Raji (cell line): ENCODE results near the gene MOB1A.

Experiments
- POLR2A ChIP-seq: IDR thresholded peaks from 2 replicates; pipeline ENCODE4 v1.6.1; 2011; ENCODE audit warnings: low read depth, low read length, control low read depth; ENCODE audit not compliant: insufficient read depth

The MOB1A gene

DNA sequence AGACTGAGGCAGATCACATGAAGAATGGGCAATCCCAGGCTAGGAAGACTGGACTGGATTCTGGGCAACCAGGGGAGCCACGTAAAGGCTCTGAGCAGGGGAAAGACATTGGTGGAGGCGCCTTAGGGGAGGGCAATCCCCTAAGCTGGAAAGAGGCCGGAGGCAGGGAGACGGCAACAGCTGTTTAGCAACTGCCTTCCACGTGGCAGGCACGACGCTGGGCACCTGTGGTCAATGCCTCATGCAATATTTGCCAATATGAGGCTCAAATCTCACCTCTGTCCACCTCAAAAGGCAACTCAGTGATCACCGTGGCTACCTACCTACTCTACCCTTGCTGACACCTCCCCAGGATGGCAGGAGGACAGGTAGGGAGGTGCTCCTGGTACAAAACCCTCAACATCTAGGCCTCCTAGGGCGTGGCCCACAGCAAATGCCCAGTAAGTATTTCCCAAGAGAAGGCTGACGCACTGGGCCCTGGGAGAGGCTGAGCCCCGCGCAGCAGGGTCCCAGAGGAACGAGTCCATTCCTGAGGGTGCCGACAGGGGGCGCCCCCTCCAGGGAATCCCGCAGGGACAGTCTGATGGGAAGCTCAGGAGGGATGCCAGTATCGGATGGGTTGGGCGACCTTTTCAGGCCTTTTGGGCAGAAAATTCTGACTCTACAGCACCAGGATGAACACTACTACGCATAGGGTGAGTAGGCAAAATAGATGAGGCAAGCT is 39.9 kb downstream of the MOB1A start:
- TF ChIP-seq POLR2A, result no peak

DNA sequence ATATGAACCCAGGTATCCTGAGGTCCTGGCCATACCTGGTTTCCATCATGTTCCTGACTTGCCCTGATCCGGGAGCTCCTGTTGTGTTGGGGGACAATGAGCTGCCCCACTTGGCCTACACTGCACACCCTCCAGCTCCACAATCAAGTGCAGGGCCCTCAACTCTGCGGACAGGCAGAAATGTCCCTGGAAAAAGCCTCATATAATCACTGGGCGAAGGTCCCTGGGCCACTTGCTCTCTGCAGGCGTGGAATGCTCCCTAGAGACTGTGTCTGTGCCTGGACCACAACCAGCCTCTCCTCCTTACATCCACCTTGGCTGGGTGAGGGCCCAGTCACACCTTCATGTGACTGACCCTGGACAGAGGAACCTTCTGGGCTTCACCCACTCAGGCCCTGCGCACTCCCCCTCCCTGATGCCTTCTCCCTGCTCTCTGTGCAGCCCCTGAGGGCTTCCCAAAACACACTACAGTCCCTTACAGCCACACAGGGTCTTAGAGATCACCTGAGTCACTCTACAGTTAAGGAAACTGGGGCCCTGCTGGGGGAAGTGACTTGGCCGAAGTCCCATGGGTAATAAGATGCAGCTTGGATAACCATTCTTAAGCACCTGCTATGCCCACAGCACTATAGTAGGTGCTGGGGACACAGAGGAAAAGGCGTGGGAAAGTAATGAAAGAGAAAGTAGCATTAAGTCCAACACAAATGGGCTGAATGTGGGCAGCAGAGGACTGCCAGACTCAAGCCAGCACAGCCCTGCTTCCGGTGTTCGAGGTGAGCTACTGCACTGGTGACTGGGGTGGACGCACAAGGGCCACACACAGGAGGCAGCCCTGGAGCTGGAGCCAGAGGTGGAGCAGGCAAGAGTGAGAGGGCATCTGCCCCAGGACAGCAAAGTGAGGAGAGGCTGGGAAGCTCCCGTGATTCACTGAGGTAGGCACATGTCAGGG is 40.8 kb downstream of the MOB1A start:
- TF ChIP-seq POLR2A, result no peak

DNA sequence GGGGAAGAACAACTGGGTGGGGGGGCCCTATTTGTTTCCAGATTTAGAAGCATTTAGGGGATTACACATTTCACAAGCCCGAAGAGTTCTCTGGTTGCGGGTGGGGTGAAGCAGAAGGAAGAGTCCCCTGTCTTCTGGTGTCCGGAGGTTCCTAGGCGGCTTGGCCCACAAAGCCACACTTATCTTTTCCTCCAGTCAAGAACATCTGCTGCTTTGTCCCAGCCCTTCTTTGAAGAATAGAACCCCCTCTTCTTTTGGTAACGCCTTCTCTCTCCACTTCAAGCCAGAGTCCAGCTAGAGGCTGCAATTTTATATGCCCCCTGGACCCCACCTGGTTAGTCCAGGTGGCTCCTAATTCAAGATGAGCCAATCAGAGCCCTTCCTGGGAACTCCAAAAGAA is 46.8 kb downstream of the MOB1A start:
- TF ChIP-seq POLR2A, result no peak

DNA sequence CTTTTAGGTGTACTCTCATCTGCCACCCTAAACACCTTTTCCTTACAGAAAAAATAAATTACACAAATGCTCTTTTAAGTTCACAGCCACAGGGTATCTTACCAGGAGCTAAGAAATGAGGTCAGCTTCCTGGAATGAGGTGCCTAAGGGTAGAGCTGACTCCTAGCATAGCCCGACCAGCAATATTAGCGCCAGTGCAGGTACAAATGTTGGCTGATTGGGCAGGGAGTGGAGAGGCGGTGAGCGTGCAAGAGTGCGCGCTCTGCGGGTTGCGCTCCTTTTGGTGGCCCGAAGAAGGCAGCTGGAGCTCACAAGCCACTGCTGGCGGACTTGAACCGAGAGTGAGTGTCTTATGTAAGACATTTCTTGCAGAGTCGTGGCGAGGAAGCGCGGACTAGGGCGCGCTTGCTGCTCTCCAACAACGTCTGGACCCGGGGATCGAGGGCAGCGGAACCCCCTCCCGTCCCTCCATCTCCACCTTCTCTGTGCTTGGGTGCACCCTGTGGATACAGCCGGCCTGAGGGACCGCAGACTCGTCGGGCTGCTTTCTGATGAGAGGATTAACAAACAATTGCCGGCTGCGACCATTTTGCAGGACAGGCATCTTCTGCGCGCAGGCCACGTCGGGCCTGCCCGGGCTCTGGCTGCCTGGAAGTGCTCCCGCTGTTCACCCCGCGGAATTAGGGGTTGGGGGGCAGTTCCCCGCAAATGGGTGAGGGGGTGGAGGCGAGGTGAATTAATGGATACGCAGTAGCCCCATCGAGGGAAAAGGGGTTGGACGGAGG is 48.3 kb downstream of the MOB1A start:
- TF ChIP-seq POLR2A, result no peak

DNA sequence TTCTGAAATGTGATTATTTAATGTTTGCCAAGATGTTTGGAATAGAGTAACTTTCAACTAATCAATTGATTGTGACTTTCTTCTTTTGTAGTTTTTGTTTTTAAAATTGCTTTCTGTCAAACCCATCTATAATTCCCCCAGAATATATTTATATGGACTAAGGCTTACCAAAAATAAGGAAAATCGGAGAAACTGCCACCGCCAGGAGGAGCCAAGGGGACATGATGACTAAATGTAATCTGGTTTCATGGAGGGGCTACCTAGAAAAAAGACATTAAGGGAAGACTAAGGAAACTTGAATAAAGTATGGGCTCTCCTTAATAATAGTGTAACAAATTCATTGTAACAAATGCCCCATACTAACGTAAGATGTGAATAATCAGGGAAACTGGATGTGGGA is 50.5 kb downstream of the MOB1A start:
- TF ChIP-seq POLR2A, result no peak

DNA sequence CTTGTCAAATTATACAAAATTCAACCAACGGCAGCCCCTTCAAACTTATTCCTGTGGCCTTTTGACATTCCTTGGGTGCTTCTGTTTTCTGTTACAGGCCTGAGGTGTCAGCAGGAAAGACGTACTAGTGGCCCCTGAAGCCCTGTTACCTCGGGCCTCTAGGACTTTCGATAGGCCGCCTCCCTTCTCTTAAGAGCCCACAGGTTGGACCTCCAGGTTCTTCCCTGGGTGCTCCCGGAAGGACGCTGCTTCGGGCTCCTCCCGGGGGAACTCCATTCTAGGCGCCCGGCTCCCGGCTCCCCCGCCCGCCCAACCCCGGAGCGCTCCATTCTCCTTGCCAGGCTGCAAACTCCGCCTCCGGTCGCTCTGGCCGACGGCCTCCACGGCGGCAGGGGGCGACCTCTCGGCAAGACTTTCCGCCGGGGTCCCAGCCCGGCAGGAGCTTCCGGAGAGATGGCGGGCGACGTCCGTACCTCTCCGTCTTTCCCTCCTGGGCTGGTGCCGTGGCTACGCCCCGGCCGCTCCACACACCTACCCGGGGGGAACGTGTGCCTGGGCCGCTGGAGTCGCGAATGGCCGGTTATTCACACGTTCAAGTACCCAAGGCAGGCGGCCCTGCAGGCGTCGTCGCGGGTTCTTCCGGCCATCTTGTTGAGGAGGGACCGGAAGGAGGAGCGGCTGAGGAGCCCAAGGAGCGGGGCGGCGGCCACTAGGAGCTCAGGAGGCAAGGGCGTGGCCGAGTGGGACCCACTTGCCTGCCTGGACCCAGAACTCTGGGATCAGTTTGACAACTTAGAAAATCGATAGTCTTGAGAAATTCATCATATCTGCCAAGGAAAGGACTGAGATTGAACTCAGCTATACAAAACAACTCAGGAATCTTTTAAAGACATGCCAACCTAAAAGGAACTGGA is 58.5 kb downstream of the MOB1A start:
- TF ChIP-seq POLR2A, result peak; percentile 38; the same call in 1 of the 2 replicates

DNA sequence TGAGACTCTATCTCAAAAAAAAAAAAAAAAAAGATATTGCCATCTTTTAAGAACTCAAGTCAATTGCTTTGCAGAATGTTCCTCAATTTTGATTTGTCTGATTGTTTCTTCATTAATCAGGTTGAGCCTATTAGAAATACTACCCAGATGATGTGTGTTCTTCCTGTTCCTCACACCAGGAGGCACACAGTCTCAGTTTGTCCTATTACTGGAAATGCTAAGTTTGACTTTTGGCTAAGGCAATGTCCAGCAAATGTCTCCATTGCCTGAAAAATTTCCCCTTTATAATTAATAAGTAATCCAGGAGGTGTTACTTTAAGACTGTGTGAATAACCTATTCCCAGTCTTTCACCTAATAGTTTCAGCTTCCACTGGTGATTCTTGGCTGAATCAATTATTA is 59.3 kb downstream of the MOB1A start:
- TF ChIP-seq POLR2A, result no peak

DNA sequence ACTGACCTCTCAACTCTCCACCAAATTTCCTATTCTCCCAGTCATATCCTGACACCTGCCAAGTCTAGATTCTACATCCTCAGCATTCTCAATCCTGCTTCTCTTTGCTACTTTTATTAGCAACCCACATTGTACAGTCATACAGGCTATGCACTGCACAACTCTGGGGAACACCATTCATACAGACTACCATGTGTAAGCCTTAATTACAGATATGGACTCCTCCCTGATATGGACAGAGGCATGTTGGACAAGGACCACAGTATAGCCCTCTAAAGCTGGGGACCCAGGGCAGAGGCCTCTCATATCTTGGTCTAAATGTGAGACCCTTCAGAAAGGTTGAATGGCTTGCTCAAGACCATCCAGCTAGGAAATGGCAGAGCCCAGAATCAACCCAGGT is 67.3 kb downstream of the MOB1A start:
- no peak for TF ChIP-seq POLR2A

DNA sequence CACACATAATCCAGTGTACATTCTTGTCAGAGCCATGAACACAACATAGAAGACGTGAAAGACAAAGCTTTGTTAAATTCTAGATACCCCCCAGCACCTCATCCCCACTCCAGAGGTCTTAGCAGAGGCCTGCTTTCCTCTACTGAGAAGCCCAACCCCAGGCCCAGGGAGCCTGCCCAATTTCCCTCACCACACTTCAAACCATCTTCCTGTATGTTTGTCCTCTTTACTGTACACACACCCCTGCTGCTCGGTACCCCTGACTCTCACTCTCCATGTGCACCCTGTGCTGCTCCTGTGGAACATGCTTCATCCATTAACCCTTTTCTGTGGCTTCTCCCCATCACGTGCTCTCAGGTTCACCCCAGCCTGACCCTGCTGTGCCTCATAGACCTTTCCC is 68.1 kb downstream of the MOB1A start:
- no peak for TF ChIP-seq POLR2A

DNA sequence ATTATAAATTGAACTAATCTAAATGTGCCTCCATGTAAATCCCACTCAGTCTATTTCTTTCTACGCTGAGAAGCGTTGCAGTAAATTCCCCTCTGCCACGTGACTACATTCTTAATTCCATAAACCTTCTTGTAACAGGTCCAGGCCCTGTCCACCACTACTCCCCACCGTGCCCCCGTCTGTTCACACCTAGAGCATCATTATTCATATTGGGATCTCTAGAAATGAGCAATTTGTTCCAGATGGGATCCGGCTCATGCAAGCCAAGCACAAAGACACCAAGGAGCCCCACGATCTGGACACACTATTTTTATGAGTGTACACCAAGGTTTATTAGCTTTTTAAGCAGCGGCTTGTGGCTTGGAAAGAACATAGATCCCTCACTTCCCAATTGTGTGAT is 69.1 kb downstream of the MOB1A start:
- no peak for TF ChIP-seq POLR2A

DNA sequence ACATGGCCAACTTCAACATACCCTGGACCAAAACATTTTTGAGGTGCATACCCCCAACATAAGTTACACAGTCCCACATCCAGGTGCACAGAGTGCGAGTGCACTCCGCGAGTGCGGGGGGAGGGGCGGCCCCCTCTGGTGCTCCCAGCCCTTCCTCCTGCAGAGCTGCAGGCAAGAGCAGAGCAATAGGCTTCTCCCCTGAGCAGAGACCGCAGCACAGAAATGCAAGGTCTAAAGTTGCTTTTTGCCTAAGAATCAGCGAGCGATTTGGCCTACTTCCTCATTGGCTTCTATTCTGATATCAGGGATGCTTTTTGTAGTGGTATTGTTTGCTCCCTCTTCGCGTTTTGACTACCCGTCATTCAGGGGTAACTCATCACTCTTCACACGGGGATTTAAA is 71.6 kb downstream of the MOB1A start:
- TF ChIP-seq POLR2A, result no peak

DNA sequence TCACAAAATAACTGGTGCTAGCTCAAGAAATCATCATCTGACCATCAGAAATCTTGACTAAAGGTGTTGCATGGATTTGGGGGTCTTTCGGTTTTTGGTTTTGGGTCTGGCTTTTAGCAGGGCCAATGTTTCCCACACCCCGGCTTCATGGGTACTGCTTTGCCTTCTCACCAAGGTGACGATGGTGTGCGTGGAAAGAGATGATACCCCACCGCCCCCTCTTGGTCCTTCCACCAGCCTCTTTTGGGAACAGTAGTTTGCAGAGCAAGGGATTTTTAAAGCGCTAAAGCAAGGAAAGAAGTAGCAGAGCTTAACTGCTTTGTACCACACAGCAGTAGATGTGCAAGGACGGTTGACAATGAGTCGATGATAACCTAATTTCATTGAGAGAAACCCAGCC is 73.3 kb downstream of the MOB1A start:
- no peak for TF ChIP-seq POLR2A

DNA sequence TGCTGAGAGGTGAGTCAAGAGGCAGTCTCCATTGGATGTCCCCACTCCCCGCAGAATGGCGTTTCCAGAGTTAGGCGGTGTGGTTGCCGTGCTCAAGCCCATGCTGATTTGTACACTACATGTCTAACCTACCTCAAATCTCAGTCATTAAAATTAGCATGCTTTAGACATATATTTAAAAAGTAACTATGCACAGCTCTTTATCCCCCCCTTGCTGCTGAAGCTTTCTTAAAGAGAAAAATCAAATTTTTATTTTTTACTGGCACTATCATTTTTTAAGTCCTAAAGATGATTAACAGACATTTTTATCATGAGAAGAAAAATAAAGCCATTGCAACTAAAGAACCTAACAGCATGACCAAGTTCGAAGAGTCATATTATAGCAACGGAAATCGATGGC is 73.8 kb downstream of the MOB1A start:
- no peak for TF ChIP-seq POLR2A

DNA sequence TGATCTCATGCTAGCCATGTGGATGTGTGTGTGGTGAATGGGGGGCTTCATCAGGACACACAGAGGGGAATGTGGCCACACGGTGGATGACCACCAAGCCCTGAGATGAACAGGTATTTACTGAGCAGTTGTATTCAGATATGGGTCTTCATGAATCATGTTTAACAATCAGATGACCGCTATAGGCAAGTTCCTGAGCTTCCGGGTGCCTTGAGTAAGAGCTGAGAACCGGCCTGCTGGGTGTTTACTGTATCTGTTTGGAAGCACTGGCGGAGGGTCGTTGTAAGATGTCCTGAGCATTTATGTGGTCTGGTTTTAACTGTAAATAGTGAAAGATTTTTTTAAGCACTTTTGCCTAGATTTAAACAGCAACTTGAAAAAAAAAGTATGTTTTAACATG is 74.9 kb downstream of the MOB1A start:
- no peak for TF ChIP-seq POLR2A
